HEK293T (cell line): ENCODE measurements around the gene FAM131C.

ENCODE experiments used
- ARNT ChIP-seq: fragments of 450-650 bp; IDR thresholded peaks from 2 replicates; pipeline ENCODE4 v1.6.1; 2017; ENCODE audit warnings: mild to moderate bottlenecking
- BHLHE40 ChIP-seq: fragments of 450-650 bp; IDR thresholded peaks from 2 replicates; pipeline ENCODE4 v1.6.1; 2016; ENCODE audit warnings: mild to moderate bottlenecking, moderate library complexity, borderline replicate concordance
- FOXA1 ChIP-seq: fragments of 450-650 bp; IDR thresholded peaks from 2 replicates; pipeline ENCODE4 v1.6.1; 2016; ENCODE audit warnings: mild to moderate bottlenecking
- FOXK2 ChIP-seq: fragments of 450-650 bp; IDR thresholded peaks from 2 replicates; pipeline ENCODE4 v1.6.1; 2016; ENCODE audit warnings: mild to moderate bottlenecking
- SUZ12 ChIP-seq: fragments of 450-650 bp; IDR thresholded peaks from 2 replicates; pipeline ENCODE4 v1.6.1; 2016; ENCODE audit warnings: mild to moderate bottlenecking
- TARDBP ChIP-seq: fragments of 450-650 bp; IDR thresholded peaks from 2 replicates; pipeline ENCODE4 v1.6.1; 2016

DNA sequence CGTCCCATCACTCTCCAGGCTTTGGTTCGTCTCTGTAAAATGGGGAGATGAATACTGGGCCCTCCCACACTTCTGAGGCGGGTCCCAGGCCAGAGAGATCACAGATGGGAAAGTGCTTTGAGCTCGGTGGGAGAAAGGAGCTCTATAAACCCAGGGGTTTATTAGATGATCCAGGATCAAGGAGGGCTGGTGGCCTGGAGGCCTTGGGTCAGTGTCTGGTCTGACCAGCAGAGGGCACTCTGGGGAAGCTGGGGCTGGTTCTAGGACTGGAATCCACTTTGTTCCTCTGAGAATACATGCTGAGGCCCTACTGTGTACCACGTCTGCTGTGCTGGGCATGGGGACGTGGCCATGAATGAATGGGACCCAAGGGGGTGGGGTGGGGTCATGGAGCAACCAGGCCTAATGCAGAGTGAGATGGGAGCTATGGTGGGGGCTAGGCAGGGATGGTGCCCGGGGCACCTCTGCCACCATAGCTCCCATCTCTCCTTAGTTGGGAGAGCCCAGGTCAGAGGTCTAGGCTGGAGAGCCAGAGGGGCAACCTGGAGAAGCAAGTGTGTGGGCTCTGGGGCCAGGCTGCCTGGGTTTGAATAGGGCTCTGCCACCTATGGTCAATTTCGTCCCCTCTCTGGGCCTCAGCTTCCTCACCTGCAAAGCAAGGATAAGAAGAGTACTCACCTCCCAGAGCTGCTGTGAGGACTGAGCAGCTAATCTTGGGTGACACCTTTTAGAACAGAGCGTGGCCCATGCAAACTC, 9.0 kb upstream of the FAM131C start:
- TF ChIP-seq BHLHE40 (no peak), TARDBP (no peak), SUZ12 (no peak), ARNT (no peak), FOXA1 (no peak), FOXK2 (no peak)
